G401 (cell line): ENCODE measurements around the gene NRG2. TPM values are rescaled to one million over a fixed set of nuclear protein-coding genes. Genes with fewer than 3 reads are reported as not detected.
A peak's percentile ranks its signal among the peaks of the same experiment; 100 is the strongest.

Experiments
- DNase-seq: peaks from one replicate; pipeline ENCODE4 v3.0.0-alpha.2; 2015; ENCODE audit warnings: low spot score
- in situ Hi-C: cut with HindIII; loops from 2 replicates; pipeline ENCODE4 v1.10.0; 2016; ENCODE audit warnings: low sequenced_read_pairs, mixed read lengths
- total RNA-seq: library from RNA; depleted of rRNA; stranded (reverse); fragments of >200 nt; shearing (Covaris generic); gene quantifications from 2 replicates; pipeline ENCODE4 v1.2.3, GENCODE V29; 2014

NRG2 gene
- total RNA-seq, 1 experiment from 2014 or later, result 1.5 TPM

GRCh38 chr5:140015706-140016105 lies 27.4 kb downstream of the NRG2 start:
- in situ Hi-C loops, result no loop called here
- no peak for DNase-seq

GRCh38 chr5:140014751-140015150 lies 28.3 kb downstream of the NRG2 start:
- DNase-seq, result peak; percentile 79
- in situ Hi-C loops, result no loop called here

- in situ Hi-C loops, result no loop called here
- DNase-seq, result no peak
Observed at GRCh38 chr5:140013536-140013935, 29.6 kb downstream of the NRG2 start.

- in situ Hi-C loops, result no loop called here
- DNase-seq, result no peak
Observed at GRCh38 chr5:140012443-140012842, 30.7 kb downstream of the NRG2 start.

GRCh38 chr5:140011297-140011802 lies 31.7 kb downstream of the NRG2 start:
- peak; percentile 49 for DNase-seq
- in situ Hi-C loops, result no loop called here

- no peak for DNase-seq
- in situ Hi-C loops, result no loop called here
Observed at GRCh38 chr5:140010798-140011197, 32.3 kb downstream of the NRG2 start.

GRCh38 chr5:140007311-140007710 lies 35.8 kb downstream of the NRG2 start:
- peak; percentile 83 for DNase-seq
- in situ Hi-C loops, result no loop called here

GRCh38 chr5:140005145-140005591 lies 37.9 kb downstream of the NRG2 start:
- DNase-seq, result peak; percentile 54
- in situ Hi-C loops, result no loop called here

GRCh38 chr5:140004174-140004573 lies 38.9 kb downstream of the NRG2 start:
- in situ Hi-C loops, result no loop called here
- no peak for DNase-seq

- in situ Hi-C loops, result no loop called here
- no peak for DNase-seq
Observed at GRCh38 chr5:140003519-140003918, 39.6 kb downstream of the NRG2 start.

GRCh38 chr5:140000332-140000731 lies 42.8 kb downstream of the NRG2 start:
- in situ Hi-C loops, result no loop called here
- peak; percentile 61 for DNase-seq

- no peak for DNase-seq
- in situ Hi-C loops, result no loop called here
Observed at GRCh38 chr5:139998837-139999236, 44.3 kb downstream of the NRG2 start.

GRCh38 chr5:139997276-139997675 lies 45.8 kb downstream of the NRG2 start:
- in situ Hi-C loops, result no loop called here
- no peak for DNase-seq

- DNase-seq, result no peak
- in situ Hi-C loops, result no loop called here
Observed at GRCh38 chr5:139995929-139996328, 47.2 kb downstream of the NRG2 start.

GRCh38 chr5:139994234-139994633 lies 48.9 kb downstream of the NRG2 start:
- peak; percentile 72 for DNase-seq

GRCh38 chr5:139985733-139986132 lies 57.4 kb downstream of the NRG2 start:
- DNase-seq, result peak; percentile 89
- in situ Hi-C loops, result no loop called here

More at GRCh38 chr5:139994234-139994633, 48.9 kb downstream of the NRG2 start:
- in situ Hi-C loops, result no loop called here

- in situ Hi-C loops, result no loop called here
Observed at GRCh38 chr5:139985290-139985689, 57.8 kb downstream of the NRG2 start.

GRCh38 chr5:139984816-139985215 lies 58.3 kb downstream of the NRG2 start:
- no peak for DNase-seq
- in situ Hi-C loops, result no loop called here

More at GRCh38 chr5:139985290-139985689, 57.8 kb downstream of the NRG2 start:
- DNase-seq, result no peak

- in situ Hi-C loops, result no loop called here
- DNase-seq, result no peak
Observed at GRCh38 chr5:139982975-139983240, 60.2 kb downstream of the NRG2 start.

GRCh38 chr5:139982157-139982974 lies 60.7 kb downstream of the NRG2 start:
- DNase-seq, result no peak
- in situ Hi-C loops, result no loop called here

- DNase-seq, result no peak
- in situ Hi-C loops, result no loop called here
Observed at GRCh38 chr5:139980765-139981164, 62.3 kb downstream of the NRG2 start.
